GM18861 (cell line): ENCODE results near the gene MYOF.
"Not testable (repeated sequence)": the region's sequence is repeated elsewhere in the genome, so short reads cannot be mapped to it uniquely, and the experiment has no call there.

Experiments
- ATAC-seq: cut with Tn5 transposase; IDR thresholded peaks from one replicate; pipeline ENCODE4 v1.9.1; 2021; ENCODE audit not compliant: unreplicated experiment

The MYOF gene

DNA sequence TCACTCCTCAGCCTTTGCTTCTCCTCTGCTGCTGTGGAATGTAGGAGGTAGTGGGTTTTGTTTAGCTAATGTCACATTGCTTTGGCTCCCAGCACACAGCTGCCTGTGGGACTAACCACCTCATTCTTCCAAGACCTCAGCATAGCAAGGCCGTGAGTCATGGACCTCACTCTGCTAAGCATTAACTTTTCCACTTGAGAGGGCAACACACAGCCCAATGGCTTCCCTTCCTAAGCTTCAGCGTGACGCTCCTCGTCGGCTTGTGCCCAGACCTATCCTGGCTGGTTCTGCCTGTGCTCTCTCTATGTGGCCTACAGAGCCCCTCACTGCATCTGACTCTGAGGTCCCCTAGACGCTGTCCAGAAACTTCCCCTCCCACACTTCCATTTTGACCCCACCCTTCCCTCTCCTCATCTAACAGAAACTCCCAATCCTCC, 23.3 kb downstream of the MYOF start:
- no peak for ATAC-seq

DNA sequence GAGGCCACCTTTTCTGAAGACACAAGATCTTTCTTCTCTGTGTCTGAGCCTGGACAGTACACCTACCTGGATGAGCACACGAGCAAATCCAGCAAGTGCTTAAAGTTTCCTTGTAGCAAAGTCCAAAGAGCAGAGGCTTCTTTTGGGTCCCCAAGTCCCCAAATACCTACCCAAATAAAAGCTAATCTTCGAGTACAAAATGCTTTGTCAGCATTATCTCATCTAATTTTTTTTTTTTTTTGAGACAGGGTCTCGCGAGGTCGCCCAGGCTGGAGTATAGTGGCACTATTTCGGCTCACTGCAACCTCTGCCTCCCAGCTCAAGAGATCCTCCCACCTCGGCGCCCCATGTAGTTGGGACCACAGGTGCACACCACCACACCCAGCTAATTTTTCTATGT, 24.6 kb downstream of the MYOF start:
- no peak for ATAC-seq

DNA sequence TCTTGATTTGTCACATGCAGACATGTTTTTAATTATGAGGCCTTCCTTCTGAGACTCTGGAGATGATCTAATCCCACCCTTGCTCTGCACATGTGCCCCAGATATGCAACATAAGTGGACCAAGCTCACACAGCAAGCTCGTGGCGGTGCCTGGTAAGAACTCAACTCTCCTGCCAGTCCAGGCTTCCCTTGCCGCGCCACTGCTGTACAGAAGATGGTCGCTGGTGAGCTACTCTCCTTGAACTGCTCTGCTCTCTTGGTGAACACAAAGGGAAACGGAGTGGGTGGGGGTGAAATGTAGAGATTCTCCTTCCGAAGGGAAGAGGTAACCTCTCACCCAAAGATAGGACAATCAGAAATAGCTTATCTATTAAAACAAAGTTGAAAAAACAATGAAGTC, 25.7 kb downstream of the MYOF start:
- no peak for ATAC-seq

DNA sequence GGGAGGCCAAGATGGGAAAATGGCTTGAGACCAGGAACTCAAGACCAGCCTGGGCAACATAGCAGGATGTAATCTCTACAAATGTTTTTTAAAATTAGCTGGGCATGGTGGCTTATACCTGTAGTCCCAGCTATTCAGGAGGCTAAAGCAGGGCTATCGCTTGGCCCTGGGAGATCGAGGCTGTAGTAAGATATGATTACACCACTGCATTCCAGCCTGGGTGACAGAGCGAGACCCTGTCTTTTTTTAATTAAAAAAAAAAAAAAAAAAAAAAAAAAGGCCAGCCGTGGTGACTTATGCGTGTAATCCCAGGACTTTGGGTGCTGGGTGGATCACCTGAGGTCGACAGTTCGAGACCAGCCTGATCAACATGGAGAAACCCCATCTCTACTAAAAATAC, 27.4 kb downstream of the MYOF start:
- no peak for ATAC-seq

DNA sequence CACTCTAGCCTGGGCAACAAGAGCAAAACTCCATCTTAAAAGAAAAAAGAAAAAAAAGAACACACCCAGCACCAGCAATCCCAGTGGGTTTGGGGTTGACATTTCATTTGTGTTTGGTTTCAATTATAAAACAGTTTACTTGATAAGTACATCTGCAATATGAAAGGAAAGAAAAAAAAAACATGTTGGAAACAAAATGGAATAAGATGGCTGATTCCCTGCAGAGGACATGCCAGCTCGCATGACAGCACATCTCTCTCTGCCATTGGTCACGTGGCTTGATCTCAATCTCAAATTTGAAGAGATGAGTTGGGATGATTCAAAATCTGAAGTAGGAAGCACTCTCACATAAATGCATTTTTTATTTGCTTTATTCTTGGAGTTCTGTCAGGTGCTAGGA, 28.0 kb downstream of the MYOF start:
- ATAC-seq: no peak

DNA sequence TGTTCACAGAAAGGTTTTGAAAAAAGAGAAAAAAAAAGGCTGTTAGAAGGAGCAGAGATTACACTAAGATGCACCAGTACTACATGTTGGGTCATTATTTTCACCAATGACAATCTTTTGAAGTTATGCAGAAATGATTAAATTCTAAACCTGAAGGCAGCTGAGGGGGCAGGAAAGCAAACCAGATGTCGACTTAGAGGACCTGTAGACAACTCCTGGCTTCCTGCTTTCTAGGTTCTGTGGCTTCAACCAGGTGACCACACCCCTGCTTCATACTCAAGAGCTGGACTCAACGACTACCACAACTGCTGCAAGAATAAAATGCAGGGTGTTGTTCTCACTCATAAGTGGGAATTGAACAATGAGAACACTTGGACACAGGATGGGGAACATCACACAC, 30.0 kb downstream of the MYOF start:
- no peak for ATAC-seq

DNA sequence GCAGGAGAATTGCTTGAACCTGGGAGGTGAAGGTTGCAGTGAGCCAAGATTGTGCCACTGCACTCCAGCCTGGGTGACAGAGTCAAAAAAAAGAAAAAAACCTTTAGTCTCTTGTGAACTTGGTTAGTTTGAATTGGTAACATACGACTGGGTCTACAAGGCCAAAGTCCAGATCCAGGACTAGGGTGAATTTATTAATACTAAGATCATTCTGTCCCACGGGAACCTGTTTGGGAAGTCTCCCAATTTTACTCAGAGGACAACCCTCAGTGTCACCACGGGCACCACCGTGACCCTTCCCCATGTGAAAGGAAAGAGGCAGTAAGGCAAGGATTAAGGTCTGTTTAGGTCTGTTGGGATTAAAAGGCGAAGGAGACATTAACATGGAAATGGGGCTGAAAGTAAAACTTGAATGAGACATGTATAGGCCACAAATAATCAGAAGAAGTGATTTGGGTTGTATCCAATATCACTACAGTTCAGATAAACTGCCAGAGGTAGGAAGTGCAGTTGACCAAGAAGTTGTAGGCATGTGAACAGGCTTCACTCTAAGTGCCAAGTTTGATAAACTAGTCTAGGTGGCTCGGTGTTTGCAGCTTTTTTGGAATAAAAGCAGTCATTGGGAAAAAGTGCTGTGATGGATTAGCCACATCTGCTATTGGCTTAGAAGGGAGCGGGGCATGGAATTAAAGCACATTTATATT, 30.7 kb downstream of the MYOF start:
- ATAC-seq: no peak

DNA sequence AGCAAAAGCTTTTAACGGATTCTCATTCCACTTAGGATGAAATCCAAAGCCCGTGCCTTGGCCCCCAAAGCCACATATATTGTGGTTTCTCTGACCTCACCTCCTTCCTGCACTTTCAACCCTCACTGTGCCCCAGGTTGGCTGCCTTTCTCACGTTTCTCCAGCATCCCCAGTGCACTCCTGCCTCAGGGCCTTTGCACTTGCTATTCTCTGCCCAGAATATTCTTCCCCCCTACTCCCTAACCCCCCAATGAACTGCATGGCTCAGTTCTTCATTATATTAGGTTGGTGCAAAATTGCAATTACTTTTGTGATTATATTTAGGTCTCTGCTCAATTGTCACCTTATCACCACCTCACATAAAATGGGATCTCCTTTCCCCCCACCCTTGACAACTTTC, 34.2 kb downstream of the MYOF start:
- ATAC-seq: no peak

DNA sequence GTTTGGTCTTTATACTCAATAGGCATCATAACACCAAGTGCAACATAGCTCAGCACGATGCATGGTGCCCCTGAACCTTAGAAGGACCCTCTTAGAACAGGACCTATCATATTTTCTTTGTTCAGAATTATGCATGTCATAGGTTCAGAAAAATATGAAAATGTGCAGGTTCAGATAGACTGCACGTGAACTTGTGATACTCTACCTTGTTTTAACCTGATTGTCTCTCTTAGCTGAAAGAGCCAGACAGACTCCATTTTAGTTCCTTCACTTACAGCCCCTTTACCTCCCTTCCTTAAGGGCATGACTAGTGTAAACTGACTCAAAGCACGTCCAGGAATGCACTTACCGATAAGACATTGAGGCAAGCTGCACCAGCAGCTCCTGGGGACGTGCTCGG, 35.1 kb downstream of the MYOF start:
- no peak for ATAC-seq

DNA sequence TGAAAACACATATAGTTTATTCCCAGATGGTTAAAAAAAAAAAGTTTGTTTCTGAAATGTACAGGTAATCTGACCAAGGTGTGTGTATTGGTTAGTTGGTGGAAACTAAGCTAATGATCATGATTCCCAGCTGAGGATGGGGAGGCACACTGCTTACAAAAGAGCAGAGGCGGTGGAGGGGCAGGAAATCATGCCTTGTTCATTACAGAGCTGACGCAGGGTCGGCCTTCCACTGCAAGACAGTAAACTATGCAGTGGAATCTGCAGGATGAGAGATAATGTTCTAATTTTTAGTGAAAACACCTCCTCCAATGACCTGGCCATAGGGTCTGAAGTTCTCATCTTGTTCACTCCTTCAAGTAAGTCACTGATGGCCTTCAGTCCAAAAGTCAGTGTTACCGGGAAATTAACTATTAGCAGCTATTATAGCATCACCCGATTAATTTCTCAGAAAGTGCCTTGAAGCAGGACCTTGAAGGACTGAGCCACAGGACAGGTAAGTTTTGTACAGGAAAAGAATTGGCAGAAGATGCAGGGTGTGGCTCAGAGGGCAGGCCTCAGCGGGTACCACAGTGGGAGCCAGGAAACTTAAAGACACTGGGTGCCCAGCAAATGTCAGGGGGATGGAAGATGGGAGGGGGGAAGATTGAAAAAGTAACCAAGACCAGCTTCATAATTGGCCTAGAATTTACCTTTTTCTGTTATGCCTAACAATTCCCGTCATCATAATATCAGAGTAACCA, 36.0 kb downstream of the MYOF start:
- no peak for ATAC-seq

DNA sequence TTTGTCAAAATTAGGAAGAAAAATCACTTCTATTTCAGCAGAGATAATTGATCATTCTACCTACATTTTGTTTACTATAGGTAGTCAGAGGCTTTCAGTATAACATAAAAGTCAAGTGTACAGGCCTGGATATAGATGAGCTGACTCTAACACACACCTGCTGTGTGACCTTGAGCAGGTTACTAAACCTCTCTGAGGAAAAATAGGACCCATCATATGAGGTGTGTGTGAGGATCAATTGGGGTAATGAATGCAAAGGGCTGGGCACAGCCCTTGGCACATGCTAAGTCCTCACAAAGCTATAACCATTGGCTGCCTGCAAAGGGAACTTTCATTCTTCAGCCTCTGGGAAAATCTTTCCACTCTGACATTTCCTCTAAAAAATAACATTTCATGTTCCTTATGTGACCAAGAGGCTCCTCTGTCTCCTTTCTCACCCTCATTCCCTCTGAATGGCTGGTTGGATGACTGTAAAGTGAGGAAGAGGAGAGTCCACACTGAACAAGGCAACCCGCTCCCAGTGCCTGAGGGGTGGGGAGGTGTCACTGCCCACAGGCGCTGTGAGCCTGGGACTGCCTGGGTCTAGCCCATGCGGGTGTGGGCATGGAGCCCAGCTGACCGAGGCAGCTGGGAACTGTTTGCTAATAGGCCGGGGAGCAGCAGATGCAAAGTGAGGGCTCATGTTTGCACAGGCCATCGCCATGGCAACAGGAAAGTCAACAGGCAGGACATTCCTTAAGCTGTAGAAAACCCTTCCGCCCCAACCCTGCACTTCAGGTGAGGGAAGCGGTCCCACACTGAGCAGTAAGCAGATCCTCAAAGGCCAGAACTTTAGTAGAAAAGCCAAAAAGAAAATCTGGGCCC, 36.8 kb downstream of the MYOF start:
- ATAC-seq: no peak

DNA sequence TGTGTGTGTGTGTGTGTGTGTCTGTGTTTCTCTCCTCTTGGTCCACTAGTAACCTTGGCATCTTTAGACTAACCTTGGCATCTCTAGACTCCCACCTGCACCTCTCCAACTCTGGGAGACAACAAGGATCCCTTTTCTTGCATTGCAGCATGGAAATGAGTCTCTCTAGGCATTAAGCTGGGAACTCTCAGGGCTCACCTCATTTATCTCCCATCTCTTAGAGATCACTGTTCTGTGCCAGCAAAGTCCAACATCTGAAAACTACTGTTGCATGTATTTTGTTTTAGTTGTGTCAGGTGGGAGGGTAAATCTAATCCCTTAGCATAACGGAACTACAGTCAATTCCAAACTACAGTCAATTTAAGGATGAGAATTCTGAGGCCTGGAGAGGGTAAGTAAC, 38.7 kb downstream of the MYOF start:
- no peak for ATAC-seq

DNA sequence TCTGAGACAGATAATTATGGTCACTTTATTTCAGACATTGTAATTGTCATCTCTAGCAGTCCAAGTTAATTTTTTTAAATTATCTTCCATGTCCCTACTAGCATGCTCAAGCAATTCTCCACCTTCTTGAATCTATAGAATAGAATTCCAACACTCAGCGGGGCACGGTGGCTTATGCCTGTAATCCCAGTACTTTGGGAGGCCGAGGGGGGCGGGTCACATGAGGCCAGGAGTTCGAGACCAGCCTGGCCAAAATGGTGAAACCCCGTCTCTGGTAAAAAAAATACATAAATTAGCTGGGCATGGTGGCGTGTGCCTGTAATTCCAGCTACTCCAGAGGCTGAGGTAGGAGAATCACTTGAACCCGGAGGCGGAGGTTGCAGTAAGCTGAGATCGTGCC, 39.4 kb downstream of the MYOF start:
- ATAC-seq: not testable (repeated sequence)

DNA sequence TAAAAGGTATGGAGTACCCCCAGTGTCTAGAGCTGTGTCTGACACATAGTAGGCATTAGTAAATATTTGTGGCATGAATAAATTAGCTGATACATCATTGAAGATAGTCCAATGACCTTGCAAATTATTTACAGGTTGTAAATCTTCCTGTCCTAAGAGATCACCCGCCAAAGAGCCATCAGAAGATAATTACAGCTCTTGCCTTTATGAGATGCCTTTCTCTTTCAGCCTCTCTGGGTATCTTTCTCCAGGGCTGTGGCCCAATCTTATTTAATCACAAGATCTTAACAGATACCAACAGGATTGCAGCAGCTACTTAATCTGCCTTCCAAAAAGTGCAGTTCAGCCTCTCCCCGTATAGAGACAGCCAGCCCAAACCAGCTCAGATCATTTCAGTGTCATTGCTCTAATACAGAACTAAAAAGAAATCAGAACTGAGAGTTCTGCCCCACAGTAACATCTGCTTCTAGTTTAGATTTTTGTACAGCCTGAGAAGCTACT, 41.5 kb downstream of the MYOF start:
- no peak for ATAC-seq

DNA sequence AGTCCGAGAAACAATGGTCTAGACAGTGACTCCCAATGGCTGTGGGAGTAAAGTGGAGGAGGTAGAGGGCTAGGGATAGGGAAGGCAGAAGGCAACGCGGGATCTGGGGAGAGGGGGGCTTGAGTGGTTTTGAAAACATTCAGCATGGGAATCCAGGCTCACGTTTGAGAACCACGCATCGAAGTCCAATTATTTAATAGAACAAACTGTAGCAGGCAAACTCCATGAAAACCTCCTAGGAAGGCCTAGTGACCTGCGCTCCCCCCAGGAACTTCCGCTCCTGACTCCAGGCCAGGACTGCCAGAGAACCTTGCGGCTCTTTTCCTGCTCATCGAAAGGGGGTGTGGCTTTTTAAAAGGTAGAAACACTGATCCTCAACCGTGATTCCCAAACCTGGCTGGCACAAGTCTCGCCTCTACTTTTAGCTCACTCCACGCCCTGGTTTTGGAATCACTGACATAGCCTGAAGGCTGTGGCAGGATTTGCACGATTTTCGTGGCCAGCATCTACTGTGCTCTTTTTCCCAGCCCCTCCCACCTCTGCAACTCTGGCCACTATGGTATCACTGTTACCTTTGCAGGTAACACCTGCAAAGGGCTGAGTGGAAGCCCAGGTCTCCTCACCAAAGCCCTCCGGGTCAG, 43.4 kb downstream of the MYOF start:
- no peak for ATAC-seq

DNA sequence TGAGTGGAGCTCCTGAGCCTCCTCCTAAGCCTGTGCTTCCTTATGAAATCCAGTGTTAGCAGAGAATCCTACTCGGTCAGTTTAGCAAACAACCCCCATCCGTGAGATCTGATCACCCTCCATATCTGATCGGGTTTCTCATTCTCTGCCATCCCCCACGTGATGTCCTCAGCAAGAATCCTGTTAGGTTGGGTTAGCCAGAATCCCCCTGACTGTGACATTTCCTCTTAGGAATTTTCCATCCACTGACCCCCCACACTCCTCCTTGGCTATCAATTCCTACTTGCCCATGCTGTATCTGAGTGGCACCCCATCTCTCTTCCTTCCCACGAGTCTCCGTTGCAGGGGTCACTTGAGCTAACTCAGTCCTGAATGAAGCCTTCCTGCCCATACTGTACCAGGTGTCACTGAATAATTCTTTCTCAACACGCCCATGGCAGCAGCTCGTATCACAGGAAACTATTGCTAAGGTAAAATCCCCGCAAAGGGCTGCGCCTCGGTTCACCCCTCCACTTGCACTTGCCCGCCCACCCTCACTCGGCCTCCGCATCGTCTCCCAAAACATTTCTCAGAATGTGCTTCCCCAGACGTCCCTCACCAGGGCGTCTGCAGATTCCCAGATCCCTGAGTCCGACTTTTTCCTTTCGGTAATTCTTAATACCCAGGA, 44.1 kb downstream of the MYOF start:
- ATAC-seq: no peak

DNA sequence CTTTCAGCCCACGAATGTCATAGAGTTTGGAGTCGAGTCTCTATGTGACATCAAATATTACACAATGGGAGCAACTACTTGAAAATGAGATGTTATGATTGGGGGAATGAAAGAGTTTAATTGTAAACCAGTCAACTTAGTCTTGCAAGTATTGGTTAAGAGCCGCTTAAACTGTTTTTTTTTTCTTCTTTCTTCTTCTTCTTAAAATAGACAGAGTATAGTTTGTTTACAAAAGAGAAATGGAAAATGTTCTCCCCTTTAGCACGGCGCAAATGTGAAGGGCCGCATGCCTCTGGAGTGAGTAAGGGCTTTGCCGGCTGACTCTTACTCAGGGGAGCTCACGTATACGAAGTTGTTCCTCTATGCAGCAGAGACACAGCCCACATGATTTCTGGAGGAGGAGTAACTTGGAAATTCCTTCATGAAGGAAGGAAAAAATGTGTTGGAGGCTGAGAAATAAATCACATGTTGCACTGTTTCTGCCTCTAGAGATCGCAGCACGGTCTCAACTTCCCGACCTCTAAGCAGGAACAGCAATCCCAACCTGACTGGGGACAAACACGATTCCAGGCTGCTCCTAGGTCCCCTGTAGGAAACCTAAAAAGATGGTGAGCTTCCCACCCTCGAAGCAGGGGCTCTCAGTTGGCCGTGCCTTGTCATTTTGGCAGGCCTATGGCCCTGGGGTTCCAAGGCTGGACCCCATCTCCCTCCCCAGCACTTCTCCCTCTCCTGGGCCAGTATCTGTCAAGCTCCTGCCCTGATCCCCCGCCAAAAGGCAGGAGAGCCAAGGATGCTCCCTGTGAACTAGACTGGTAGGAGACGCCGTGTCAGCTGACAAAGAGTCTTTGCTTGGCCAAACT, 44.8 kb downstream of the MYOF start:
- no peak for ATAC-seq

DNA sequence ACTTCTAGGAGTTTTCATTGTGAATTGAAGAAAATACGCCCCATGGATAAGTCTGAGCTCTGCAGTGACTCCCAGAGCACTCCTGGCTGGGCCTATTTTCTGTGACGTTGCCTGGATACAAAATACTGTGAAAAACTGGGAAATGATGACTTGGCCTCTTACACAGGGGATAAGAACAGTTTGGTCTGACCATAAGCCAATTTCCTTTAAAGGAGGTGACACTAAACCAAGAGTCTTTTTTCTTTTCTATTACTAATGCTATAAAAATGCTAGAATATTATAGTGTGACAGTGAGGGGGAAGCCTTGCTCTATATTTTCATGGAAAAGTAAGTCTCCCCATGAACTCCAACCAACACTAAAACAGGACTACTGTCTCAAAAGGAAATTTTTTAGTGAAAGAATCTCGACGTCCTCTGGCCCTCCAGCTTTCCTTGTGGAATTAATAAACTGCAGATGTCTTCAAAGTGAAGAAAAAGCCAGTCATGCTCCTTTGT, 45.5 kb downstream of the MYOF start:
- no peak for ATAC-seq

DNA sequence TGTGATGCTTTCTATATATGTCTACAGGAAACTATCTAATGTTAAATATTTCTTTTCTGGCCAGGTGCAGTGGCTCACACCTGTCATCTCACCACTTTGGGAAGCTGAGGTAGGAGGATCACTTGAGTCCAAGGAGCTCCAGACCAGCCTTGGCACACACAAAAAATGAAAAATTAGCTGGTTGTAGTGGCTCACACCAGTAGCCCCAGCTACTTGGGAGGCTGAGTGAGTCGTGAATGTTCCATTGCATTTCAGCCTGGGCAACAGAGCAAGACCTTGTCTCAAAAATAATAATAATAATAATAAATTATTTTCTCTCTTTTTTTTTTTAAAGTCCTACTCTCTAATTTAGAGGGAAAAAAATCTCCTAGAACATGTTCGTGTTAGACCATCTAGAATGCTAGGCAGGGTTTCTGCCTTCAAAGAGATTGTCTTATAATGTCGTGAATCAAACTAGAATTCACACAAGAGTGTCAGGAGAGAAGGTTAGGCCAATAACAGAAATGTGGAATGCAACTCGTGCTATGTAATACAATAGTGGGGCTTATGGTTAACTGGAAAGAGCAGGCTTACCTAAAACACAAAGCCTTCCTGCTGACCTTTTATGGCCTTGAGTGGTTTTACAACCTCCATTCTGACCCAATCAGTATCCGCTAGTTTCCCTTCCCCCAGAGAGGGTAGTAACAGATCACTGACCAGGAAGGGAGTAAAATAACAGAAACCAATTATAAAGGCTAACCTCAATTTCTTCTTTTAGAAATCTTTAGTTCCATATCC, 46.3 kb downstream of the MYOF start:
- no peak for ATAC-seq
